Mucosa of gallbladder (tissue), 1 donor: Measurements from ENCODE around the gene DHRS4L2. TPM values are rescaled to one million over a fixed set of nuclear protein-coding genes. Genes with fewer than 3 reads are reported as not detected.
"Not testable (repeated sequence)": the region's sequence is repeated elsewhere in the genome, so short reads cannot be mapped to it uniquely, and the experiment has no call there.

ENCODE experiments used
- DNase-seq: peaks from one replicate; pipeline ENCODE4 v3.0.0-alpha.2; 2020; ENCODE audit warnings: low spot score
- total RNA-seq: library from RNA; stranded (reverse); gene quantifications from one replicate; pipeline ENCODE4 v1.2.1, GENCODE V29; 2021
- donor health status: DM: no; HTN: no; CAD: no.

DHRS4L2 gene
- total RNA-seq, 1 donor from 2014 or later = 12.0 TPM

DNA sequence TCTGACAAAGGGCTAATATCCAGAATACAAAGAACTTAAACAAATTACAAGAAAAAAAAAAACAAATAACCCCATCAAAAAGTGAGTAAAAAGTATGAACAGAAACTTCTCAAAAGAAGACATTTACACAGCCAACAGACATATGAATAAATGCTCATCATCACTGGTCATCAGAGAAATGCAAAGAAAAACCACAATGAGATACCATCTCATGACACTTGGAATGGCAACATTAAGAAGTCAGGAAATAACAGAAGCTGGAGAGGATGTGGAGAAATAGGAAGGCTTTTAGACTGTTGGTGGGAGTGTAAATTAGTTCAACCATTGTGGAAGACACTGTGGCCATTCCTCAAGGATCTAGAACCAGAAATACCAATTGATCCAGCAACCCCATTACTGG lies 30.2 kb downstream of the DHRS4L2 start:
- DNase-seq = not testable (repeated sequence)

DNA sequence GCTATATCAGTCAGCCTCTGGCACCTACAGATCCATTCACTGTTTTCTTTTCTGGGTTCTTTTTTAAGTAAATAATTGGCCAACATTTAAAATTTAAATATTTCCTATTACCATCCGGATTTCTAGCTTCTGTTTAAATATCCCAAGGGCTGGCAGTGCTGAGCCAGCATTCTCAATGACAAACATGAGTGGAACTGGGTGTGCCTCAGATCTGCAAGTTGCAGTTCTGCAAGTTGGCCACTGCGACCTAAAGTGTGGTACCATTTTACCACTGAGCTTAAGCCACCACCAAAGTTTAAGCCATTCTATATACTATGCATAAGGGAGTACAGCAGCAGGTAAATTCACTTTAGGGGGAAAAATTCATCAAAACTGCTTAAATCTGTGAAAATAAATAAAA lies 31.2 kb downstream of the DHRS4L2 start:
- DNase-seq = not testable (repeated sequence)

DNA sequence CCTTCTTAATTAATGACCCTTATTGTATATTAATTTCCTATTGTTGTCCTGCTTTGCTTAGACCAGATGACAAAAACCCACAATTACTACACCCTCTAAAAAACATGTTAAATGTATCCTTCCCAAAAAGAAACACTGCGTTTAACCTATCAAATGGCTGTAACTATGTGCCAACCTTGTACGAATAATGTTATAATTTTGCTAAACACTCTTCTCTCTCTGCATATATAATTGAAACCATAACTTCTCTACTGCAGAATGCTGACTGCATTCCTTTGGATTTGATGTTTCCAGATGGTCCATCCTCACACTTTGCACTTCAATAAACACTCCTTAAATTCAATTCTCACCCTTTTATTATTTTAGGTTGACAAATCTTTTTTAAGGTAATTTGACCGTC lies 31.8 kb downstream of the DHRS4L2 start:
- DNase-seq = not testable (repeated sequence)

DNA sequence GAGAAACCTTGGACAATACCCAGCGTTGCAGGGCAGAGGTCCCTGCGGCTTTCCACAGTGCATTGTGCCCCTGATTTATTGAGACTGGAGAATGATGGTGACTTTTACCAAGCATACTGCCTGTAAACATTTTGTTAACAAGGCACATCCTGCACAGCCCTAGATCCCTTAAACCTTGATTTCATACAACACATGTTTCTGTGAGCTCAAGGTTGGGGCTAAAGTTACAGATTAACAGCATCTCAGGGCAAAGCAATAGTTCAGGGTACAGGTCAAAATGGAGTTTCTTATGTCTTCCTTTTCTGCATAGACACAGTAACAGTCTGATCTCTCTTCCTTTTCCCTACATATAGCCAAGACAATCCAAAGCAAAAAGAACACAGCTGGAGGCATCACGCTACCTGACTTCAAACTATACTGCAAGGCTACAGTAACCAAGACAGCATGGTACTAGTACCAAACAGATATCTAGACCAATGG lies 36.2 kb downstream of the DHRS4L2 start:
- not testable (repeated sequence) for DNase-seq

DNA sequence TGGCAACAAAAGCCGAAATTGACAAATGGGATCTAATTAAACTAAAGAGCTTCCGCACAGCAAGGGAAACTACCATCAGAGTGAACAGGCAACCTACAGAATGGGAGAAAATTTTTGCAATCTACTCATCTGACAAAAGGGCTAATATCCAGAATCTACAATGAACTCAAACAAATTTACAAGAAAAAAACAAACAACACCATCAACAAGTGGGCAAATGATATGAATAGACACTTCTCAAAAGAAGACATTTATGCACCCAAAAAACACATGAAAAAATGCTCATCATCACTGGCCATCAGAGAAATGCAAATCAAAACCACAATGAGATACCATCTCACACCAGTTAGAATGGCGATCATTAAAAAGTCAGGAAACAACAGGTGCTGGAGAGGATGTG lies 41.0 kb downstream of the DHRS4L2 start:
- DNase-seq = not testable (repeated sequence)

DNA sequence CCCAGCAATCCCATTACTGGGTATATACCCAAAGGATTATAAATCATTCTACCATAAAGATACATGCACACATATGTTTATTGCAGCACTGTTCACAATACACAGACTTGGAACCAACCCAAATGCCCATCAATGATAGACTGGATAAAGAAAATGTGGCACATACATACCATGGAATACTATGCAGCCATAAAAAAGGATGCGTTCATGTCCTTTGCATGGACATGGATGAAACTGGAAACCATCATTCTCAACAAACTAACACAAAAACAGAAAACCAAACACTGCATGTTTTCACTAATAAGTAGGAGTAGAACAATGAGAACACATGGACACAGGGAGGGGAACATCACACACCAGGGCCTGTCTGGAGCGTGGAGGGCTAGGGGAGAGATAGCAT lies 42.6 kb downstream of the DHRS4L2 start:
- not testable (repeated sequence) for DNase-seq

DNA sequence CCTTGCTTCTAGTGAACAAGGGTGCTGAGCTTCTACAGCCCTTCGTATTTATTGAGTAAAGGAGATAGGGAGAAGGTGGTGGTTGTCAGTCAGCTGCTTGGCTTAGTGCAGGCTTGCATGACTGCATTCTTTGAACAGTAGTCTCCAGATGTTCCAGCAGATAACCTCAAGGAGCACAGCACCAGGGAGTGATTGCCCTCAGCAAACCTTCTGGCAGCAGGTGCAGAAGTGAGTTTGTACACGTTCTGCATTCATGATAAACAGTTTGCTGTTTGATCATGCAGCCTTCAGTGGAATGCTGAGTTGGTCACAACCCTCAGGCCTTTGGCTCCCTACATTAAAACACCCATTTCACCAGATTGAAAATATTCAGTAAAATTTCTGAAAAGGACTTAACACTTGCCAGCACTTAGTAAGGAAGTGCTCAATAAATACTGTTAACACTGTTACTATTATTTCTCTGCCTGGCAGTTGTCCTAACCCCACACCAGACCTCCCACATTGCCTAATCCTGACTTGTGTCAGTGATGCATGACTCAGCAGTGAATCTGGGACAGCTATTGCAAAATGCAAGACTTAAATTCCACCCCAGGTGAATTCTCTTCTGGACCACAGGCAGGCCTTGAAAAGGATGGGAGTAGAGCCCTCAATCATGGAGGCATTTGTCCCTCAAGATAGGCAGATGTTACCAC lies 44.1 kb downstream of the DHRS4L2 start:
- no peak for DNase-seq

DNA sequence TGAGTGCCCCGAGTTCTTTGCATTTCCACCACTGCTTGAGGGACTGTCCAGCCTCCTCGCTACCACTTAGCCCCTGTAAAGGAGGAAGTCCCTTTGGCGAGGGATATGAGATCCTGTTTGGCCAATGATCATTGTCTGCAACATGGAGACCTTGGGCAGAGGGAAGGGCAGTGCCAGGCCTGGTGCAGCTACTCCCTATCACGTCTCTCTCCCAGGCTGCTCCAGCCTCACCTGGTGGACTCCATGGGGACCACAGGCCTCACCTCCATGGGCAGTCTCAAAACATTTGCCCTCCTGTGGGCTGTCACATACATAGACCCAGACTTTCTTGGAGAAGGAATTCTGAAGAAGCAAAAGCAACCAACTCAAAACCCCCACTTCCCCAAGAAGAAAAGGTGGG lies 47.0 kb downstream of the DHRS4L2 start:
- not testable (repeated sequence) for DNase-seq

DNA sequence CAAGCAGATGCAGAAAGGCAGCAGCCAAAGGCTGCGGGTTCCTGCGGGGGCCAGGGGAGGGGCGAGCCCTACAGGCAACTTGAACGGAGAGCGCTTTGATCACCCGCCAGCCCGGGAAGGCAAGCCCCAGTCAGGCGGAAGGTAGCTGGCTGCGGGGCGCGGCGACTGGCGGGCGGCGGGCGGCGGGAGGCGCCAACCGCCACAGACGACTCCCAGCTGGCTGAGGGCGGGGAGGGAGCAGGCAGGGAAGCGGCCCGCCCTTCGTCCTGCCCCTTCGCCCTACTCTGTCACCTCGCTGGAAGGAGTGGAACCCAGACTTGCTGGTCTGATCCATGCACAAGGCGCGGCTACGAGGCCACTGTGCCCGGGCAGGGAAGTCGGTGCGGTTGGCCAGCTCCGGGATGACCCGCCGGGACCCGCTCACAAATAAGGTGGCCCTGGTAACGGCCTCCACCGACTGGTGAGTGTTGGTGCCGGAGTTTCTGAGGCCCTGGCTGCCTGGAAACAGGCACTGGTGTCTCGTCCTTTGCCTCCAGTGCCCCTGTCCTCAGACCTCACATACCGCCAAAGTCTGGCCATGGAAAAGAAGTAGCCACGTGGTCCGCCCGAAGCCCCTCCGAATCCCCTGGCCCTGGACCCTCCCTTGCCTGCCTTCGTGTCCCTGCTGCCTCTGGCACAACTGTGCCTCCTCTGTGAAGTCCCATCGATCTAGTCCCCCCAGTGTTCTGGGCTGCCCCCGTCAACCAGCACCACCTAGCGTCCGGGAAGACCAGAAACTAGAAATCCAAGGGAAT lies 47.6 kb downstream of the DHRS4L2 start:
- peak; percentile 74 for DNase-seq

DNA sequence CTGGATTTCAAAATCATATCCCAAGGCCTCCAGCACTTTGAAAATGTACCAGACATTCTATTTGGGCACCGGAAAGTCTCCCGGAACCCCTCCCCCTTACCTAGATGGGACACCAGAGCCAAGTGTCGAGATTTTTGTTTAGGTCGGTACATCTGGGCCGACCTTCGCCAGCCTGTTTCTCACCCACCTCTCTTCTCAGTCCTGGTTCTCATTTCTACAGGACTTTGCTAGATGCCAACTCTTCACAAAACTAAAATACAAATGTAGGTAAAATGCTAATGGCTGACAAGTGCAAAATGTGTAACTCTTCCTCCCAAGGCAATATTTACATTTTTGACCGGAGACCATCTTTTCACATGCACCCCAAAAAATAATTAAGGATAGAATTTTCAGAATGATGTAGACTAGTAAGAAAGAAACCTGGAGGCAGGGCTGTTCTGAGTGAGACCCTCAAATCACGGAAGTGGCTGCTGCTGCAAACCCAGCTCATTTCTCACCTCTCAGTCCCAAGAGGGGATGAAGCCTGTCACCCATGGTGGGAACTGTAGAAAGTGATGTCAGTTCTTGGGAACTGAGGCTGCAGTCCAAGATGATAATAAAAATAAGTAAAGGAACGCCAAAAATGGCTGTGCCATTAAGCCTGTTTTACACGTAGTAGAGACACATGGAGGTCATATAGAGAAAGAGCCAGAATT lies 48.4 kb downstream of the DHRS4L2 start:
- not testable (repeated sequence) for DNase-seq

DNA sequence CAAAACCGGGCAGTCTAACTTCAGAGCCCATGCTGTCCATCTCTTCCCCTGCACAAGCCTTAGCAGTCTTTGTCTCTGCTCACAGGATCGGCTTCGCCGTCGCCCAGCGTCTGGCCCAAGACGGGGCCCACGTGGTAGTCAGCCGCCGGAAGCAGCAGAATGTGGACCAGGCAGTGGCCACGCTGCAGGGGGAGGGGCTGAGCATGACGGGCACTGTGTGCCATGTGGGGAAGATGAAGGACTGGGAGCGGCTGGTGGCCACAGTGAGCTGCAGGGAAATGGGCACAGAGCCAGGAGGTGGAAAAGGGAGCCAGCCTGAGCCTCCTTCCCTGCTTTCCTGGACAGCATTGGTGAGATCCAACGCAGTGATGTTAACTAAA lies 48.9 kb downstream of the DHRS4L2 start:
- no peak for DNase-seq

DNA sequence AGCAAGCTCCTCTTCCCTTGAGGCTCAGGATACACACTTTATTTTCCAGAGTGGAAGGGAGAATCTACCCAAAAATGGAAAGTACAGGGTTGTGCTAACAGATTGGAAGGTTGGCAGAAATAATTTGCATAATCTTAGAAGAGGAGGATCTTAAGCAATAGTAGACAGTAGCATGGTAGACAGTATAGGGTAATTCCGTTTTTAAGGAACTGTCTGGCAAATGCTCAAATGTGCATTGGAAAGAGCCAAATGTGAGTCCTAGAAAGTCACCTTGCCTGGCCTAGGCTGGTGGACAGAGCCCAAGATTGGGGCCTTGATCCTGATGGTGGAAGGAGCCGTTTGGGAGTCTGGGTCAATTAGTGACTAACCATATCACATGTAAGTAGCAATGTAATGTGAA lies 50.0 kb downstream of the DHRS4L2 start:
- no peak for DNase-seq

DNA sequence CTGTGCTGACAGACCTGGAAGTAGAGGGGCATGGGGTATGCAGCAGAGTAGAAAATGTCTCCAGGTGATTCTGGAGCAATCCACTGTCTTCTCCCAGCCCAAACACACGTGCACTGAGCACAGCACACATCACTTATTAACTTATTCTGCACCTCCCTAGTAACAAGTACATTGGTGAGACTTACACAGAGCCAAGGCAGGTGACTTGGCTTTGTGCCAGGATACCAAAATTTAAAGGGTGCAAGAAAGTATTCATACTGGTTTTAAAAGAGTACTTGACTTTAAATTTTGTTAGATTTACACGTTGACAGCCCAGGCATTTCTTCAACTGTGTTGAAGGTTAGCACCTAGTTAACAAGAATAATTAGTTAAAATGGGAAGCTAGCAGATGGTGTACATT lies 52.0 kb downstream of the DHRS4L2 start:
- DNase-seq = no peak

DNA sequence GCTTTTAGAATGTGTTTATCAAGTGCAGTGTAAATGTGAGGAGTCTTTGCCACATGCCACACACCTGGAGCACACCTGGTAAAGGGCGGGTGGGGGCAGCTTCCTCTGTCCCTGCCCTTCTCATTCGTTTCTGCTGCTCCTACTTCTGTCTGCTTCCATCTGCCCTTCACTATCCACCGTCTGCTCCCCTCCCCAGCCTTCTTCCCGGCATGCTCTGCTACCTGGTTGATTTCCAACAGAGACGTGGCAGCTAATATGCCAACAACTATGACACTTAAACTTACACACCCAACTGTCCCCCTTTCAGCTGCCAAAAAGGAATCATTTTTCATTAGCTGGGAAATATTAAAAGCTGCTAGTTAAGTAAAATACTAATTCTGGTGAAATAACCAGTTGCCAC lies 54.0 kb downstream of the DHRS4L2 start:
- DNase-seq = no peak

DNA sequence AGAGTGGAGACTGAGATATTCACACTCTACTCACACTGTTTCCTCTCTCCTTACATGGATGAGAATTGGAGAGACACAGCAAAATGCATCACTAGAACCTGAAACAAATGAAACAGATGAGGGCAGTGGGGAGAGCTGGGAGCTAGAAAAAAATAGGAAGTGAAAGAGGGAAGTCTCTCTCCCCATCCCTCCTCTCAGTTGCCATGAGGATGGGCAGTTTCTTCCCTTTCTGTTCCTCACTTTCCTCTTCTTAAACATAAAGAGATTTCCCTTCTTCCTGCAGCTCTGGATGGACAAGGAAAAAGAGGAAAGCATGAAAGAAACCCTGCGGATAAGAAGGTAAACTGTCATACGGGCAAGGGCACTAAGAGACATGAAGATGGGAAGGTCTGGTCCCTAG lies 60.3 kb downstream of the DHRS4L2 start:
- DNase-seq = not testable (repeated sequence)

DNA sequence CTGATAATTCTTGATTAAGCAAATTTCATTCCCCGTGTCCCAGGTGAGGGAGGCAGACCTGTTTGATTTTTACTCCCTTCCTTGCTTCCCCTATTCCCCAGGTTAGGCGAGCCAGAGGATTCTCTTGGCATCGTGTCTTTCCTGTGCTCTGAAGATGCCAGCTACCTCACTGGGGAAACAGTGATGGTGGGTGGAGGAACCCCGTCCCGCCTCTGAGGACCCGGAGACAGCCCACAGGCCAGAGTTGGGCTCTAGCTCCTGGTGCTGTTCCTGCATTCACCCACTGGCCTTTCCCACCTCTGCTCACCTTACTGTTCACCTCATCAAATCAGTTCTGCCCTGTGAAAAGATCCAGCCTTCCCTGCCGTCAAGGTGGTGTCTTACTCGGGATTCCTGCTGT lies 62.0 kb downstream of the DHRS4L2 start:
- not testable (repeated sequence) for DNase-seq

DNA sequence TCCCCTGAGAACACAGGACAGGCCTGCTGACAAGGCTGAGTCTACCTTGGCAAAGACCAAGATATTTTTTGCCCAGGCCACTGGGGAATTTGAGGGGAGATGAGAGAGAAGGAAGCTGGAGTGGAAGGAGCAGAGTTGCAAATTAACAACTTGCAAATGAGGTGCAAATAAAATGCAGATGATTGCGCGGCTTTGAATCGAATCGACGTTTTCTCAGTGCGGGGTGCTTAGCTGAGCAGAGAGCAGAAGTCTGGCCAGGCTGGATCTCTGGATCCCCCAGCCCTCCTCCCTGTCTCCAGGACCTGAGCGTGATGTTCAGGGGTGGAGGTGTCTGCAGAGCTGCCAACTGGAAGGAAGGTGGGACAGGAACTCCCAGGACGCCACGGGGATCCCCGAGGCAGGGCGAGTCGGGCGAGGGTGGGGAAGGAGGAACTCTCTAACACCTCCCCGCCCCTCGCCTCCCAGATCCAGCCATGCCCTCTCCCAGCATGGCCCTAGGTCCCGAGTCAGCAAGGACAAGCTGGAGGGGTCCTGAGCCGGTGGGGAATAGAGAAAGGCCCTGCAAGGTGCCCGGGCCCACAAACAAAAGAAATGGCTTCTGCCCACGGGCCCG lies 62.6 kb downstream of the DHRS4L2 start:
- no peak for DNase-seq

DNA sequence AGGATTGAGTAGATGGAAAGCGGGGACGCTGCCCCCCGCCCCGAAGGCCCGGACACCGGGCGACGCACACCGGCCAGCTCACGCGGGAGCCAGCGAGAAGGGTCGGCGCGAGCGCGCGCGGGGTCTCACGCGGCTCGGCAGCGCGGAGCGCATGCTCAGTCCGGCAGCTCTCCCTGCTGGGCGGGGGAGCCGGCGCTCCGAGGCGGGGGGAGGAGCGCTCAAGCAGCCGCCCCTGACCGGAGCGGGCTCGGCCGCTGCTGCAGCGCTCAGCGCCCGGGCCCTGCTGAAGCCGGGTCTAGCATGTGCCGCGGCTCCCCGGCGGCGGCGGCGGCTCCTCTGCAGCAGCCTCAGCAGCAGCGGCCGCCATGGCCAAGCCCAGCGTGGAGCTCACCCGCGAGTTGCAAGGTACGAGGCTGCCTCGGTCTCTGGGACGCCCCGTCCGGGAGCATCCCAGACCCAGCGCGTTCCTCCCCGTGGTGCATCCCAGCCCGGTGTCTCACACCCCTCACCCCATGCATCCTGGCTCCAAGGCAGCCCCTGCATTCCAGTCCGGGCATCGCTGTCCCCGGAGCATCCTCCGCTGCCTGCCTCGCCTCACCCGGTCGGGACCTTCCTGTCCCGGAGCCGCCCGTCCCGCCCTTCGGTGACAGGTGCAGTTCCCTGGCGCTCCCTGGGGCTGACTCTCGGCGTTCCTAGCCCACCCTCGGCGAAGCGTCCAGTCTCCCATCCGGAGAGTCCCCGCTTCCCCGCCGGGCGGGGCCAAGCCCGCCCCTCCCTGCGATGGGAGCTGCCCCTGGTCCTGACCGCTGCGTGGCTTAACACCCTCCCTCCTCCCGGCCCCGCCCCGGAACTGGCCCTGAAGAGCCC lies 63.3 kb downstream of the DHRS4L2 start, which contains the start of gene CARMIL3:
TSS of gene CARMIL3 (plus strand) at position 221 of the 867 bp plus-strand sequence. CDS start at position 366, 145 bp downstream.
- peak; percentile 55 for DNase-seq

DNA sequence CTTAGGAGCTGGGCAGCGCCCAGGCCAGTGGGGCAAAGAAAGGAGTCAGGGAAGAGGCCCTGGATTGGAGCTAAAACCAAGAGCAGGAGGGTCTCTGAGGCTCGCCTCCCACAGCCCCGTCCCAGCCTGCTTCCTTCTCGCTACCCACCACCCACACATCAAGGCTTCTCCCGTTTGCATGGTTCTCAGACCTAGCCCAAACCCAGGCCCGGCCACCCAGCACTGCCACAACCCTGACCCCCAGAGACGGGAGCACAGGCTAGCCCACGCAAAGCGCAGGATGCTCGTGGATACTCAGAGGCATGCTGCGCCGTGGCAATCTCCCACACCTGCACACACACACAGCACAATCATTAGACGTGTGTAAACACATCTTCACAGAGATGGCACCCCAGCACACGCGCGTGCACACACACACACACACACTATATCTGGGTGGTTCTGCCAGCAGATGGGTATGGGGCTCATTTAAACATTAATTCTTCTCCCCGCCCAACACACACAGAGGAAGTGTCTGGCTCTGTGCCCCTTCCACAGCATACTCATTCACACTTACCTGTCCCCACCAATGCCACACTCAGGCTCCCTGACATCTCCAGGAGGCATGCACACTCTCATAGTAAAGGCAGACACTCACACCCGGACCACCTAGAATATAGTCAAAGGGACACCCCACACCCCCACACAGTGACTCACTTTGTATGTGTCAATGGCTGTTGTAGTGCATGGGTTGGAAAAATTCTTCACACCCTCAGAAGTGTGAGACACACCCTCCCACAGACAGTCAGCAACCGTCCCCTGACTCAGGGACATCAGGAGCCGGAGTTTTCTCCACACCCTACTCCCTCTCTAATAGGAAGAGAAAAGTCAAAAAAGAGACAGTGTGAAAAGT lies 64.2 kb downstream of the DHRS4L2 start:
- no peak for DNase-seq
